Vagina (tissue), 2 donors: ENCODE data around the gene SKAP1.

Experiments used
- CTCF ChIP-seq, 3 experiments: fragments of 450-650 bp in 2 of 3; fragments of 200-600 bp in 1 of 3; sonication (generic) in 1 of 3; IDR thresholded peaks; one replicate each; pipeline ENCODE4 v1.5.1; 2017 to 2019; ENCODE audit warnings: antibody characterized with exemption in 3 of 3, mild to moderate bottlenecking in 2 of 3, moderate library complexity in 2 of 3
- POLR2A ChIP-seq, 2 donors: fragments of 450-650 bp; IDR thresholded peaks; one replicate each; pipeline ENCODE4 v1.6.1; 2017; ENCODE audit warnings: antibody characterized with exemption in 2 of 2, mild to moderate bottlenecking in 2 of 2, moderate library complexity in 2 of 2

DNA sequence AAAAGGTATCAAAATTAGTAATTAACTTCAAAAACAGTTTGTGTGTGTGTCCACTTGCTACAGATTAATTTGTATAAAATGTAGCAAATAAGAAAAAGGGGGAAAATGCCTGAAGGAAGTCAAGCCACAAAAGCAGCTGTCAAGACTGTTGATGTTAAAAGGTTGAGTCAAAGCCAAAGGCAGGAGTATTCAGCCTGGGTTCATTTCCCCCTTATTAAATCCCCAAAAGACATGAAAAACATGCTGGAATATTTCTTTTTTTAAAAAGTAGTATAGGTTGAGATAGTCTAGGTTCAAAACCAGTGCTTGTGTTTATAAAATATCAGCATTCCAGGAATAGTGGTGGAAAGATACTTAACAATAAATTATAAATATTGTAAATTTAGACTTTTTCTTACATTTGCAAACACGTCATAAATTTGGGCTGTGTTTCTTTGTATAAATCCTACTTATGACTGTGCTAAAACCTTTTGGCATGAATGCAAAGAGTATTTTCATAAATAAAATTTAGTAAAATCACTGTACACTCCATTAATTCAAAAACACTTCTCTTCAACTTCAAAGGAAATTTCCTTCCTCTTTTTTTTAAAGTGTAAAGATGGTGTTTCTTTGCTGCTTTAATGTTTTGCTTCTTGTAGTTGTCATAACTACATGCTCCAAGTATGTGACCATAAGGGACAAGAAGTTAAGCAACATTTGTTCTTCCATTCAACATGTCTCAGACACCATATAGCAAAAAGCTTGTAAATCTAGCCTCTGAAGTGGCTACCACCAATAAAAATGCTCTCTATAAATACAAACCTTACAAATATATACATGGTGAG, 72.0 kb downstream of the SKAP1 start:
- TF ChIP-seq POLR2A (IDR thresholded peaks at IDR 0.05): no peak
- no peak for TF ChIP-seq CTCF (IDR thresholded peaks at IDR 0.05)
